ENCODE data around the gene KCNJ1.

KCNJ1 gene

GRCh38 chr11:128796270-128796669, 70.8 kb downstream of the KCNJ1 start:
- no peak overlapping the region for H3K4me3 ChIP-seq (ENCODE audit: low read length)
- no peak for TF ChIP-seq ZNF274 (IDR thresholded peaks at IDR 0.05; ENCODE audit: low read depth, low read length)

GRCh38 chr11:128790196-128790595, 76.9 kb downstream of the KCNJ1 start:
- no peak overlapping the region for H3K4me3 ChIP-seq (ENCODE audit: low read length)
- TF ChIP-seq ZNF274 (IDR thresholded peaks at IDR 0.05; ENCODE audit: low read depth, low read length), result no peak

GRCh38 chr11:128789497-128790150, 77.5 kb downstream of the KCNJ1 start:
- TF ChIP-seq ZNF274 (IDR thresholded peaks at IDR 0.05; ENCODE audit: low read depth, low read length), result no peak

More at GRCh38 chr11:128789497-128790150, 77.5 kb downstream of the KCNJ1 start:
- H3K4me3 ChIP-seq (ENCODE audit: low read length), result no peak overlapping the region
